Measurements from ENCODE around the gene MITF. TPM values are rescaled to one million over a fixed set of nuclear protein-coding genes. Genes with fewer than 3 reads are reported as not detected.

The MITF gene
- total RNA-seq, 2 donors from 2014 or later, result 1.8 to 3.0 TPM

- no peak for TF ChIP-seq CTCF (conservative IDR thresholded peaks at IDR 0.05)
- H3K4me1 Mint-ChIP-seq, result no peaks in the 10 kb centered on the region
- H3K27ac Mint-ChIP-seq, result no peak overlapping the region
- Histone ChIP-seq H3K36me3 (ENCODE audit: control insufficient read depth, insufficient read depth, low read length) (no peaks in the 10 kb centered on the region), H3K4me1 (ENCODE audit: control insufficient read depth, insufficient read depth, low read length) (no peaks in the 10 kb centered on the region), H3K9ac (ENCODE audit: extremely low read depth, low read length, poor library complexity, severe bottlenecking) (no peak overlapping the region), H3K27me3 (ENCODE audit: control insufficient read depth, insufficient read depth, low read length, poor library complexity, severe bottlenecking) (no peaks in the 10 kb centered on the region), H3K4me3 (ENCODE audit: low read length) (no peak overlapping the region), H3K27ac (ENCODE audit: low read depth, low read length) (no peak overlapping the region), H3K9me3 (ENCODE audit: control insufficient read depth, low read length) (no peaks in the 10 kb centered on the region)
- no peak overlapping the region for H3K4me3 Mint-ChIP-seq
- no peaks in the 10 kb centered on the region for H3K36me3 Mint-ChIP-seq (ENCODE audit: low read depth)
- H3K9me3 Mint-ChIP-seq, result no peaks in the 10 kb centered on the region
- 76 to 86% methylated on average over 1 to 2 of the region's 2 CpGs for WGBS, 2 experiments (ENCODE audit: insufficient coverage in 1 of 2, insufficient read length in 1 of 2)
- H3K27me3 Mint-ChIP-seq (ENCODE audit: insufficient read depth), result no peaks in the 10 kb centered on the region
- DNase-seq, result no peak
Observed at GRCh38 chr3:69934398-69934797, 195.1 kb downstream of the MITF start.

- DNase-seq, result no peak
- 88 to 100% methylated on average over 3 to 6 of the region's 6 CpGs for WGBS, 2 experiments (ENCODE audit: insufficient coverage in 1 of 2, insufficient read length in 1 of 2)
- H3K4me1 ChIP-seq (ENCODE audit: control insufficient read depth, insufficient read depth, low read length), result no peaks in the 10 kb centered on the region
- TF ChIP-seq CTCF (conservative IDR thresholded peaks at IDR 0.05), result no peak
- Mint-ChIP-seq H3K27ac (no peak overlapping the region), H3K9me3 (no peaks in the 10 kb centered on the region), H3K4me1 (no peaks in the 10 kb centered on the region), H3K27me3 (ENCODE audit: insufficient read depth) (no peaks in the 10 kb centered on the region), H3K4me3 (no peak overlapping the region), H3K36me3 (ENCODE audit: low read depth) (no peaks in the 10 kb centered on the region)
- H3K9me3 ChIP-seq (ENCODE audit: control insufficient read depth, low read length), result no peaks in the 10 kb centered on the region
- no peak overlapping the region for H3K4me3 ChIP-seq (ENCODE audit: low read length)
- H3K36me3 ChIP-seq (ENCODE audit: control insufficient read depth, insufficient read depth, low read length), result no peaks in the 10 kb centered on the region
- no peak overlapping the region for H3K9ac ChIP-seq (ENCODE audit: extremely low read depth, low read length, poor library complexity, severe bottlenecking)
- no peaks in the 10 kb centered on the region for H3K27me3 ChIP-seq (ENCODE audit: control insufficient read depth, insufficient read depth, low read length, poor library complexity, severe bottlenecking)
- H3K27ac ChIP-seq (ENCODE audit: low read depth, low read length), result no peak overlapping the region
Observed at GRCh38 chr3:69936266-69936665, 197.0 kb downstream of the MITF start.

GRCh38 chr3:69938061-69938460 is 198.8 kb downstream of the MITF start:
- H3K27me3 ChIP-seq (ENCODE audit: control insufficient read depth, insufficient read depth, low read length, poor library complexity, severe bottlenecking), result no peaks in the 10 kb centered on the region
- WGBS, 2 experiments (ENCODE audit: insufficient coverage in 1 of 2, insufficient read length in 1 of 2), result 95 to 97% methylated on average over 4 to 6 of the region's 6 CpGs
- H3K27ac ChIP-seq (ENCODE audit: low read depth, low read length), result no peak overlapping the region
- DNase-seq, result no peak
- no peaks in the 10 kb centered on the region for H3K36me3 ChIP-seq (ENCODE audit: control insufficient read depth, insufficient read depth, low read length)
- Mint-ChIP-seq H3K27me3 (ENCODE audit: insufficient read depth) (no peaks in the 10 kb centered on the region), H3K4me3 (no peak overlapping the region), H3K27ac (no peak overlapping the region), H3K4me1 (no peaks in the 10 kb centered on the region), H3K36me3 (ENCODE audit: low read depth) (no peaks in the 10 kb centered on the region), H3K9me3 (no peaks in the 10 kb centered on the region)
- no peak for TF ChIP-seq CTCF (conservative IDR thresholded peaks at IDR 0.05)
- H3K4me3 ChIP-seq (ENCODE audit: low read length), result no peak overlapping the region
- H3K4me1 ChIP-seq (ENCODE audit: control insufficient read depth, insufficient read depth, low read length), result no peaks in the 10 kb centered on the region
- no peaks in the 10 kb centered on the region for H3K9me3 ChIP-seq (ENCODE audit: control insufficient read depth, low read length)
- H3K9ac ChIP-seq (ENCODE audit: extremely low read depth, low read length, poor library complexity, severe bottlenecking), result no peak overlapping the region
